Osteoblast (primary cell): ENCODE measurements around the gene SLC36A1. TPM values are rescaled to one million over a fixed set of nuclear protein-coding genes. Genes with fewer than 3 reads are reported as not detected.

Source experiments
- DNase-seq: peaks from one replicate; pipeline ENCODE4 v3.0.0; 2011; ENCODE audit warnings: low spot score, mixed read lengths; ENCODE audit not compliant: insufficient read length; ENCODE audit errors: missing footprints
- H2AFZ ChIP-seq: 2 replicates; pipeline ENCODE4 v1.6.0; 2011; ENCODE audit warnings: mild to moderate bottlenecking, low read length
- H3K27ac ChIP-seq: 2 replicates; pipeline ENCODE4 v1.5.1; 2011; ENCODE audit warnings: mild to moderate bottlenecking, low read depth, low read length, moderate library complexity
- H3K27me3 ChIP-seq: 2 replicates; pipeline ENCODE4 v1.6.0; 2012; ENCODE audit warnings: mild to moderate bottlenecking, control low read depth, inconsistent platforms, low read length, moderate library complexity; ENCODE audit not compliant: insufficient read depth
- H3K36me3 ChIP-seq: 2 replicates; pipeline ENCODE4 v1.5.1; 2011; ENCODE audit warnings: mild to moderate bottlenecking, low read length, control low read depth, moderate library complexity; ENCODE audit not compliant: insufficient read depth
- H3K4me1 ChIP-seq: 2 replicates; pipeline ENCODE4 v1.5.1; 2011; ENCODE audit warnings: mild to moderate bottlenecking, low read length, control low read depth, moderate library complexity; ENCODE audit not compliant: insufficient read depth
- H3K4me2 ChIP-seq: 2 replicates; pipeline ENCODE4 v1.6.0; 2011; ENCODE audit warnings: mild to moderate bottlenecking, low read length; ENCODE audit not compliant: insufficient read depth
- H3K4me3 ChIP-seq: fragments of 200-600 bp; sonication (generic); 3 replicates; pipeline ENCODE4 v1.5.1; 2012; ENCODE audit warnings: mild to moderate bottlenecking, low read length, inconsistent platforms; ENCODE audit not compliant: insufficient read depth
- H3K79me2 ChIP-seq: 2 replicates; pipeline ENCODE4 v1.6.0; 2012; ENCODE audit warnings: mild to moderate bottlenecking, low read length, control low read depth, inconsistent platforms; ENCODE audit not compliant: insufficient read depth
- H3K9me3 ChIP-seq: 2 replicates; pipeline ENCODE4 v1.5.1; 2011; ENCODE audit warnings: low read depth, low read length, control low read depth
- H4K20me1 ChIP-seq: 2 replicates; pipeline ENCODE4 v1.6.0; 2012; ENCODE audit warnings: mild to moderate bottlenecking, low read length, control low read depth; ENCODE audit not compliant: insufficient read depth
- total RNA-seq: library from RNA; depleted of rRNA; stranded (reverse); fragments of >200 nt; gene quantifications from 2 replicates; pipeline ENCODE4 v1.2.3, GENCODE V29; 2012
- TF ChIP-seq, protein P1 (sequence below): IDR thresholded peaks from 2 replicates; pipeline ENCODE4 v1.5.1; 2011; ENCODE audit warnings: mild to moderate bottlenecking, low read depth, low read length, moderate library complexity; ENCODE audit errors: extremely low read depth

Gene SLC36A1
- total RNA-seq, 1 donor = 19.5 TPM

DNA sequence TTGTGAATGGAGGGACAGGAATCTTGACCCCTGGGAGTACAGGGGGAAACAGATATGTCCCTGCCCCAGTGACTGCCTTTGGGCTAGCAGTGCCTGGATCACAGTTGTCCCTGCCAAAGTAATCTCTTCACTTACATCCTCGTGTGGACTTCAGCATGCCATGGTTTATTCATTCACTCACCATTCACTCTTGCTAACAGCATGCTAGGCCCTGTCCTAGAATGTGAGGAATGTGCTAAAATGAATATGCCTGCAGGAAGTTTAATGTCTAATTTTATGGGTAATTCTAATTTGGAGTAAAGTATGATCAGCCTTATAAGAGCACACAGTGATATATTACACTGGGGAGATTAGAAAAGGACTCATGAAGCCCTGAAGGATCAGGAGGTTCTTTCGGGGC lies 80.8 kb downstream of the SLC36A1 start:
- TF ChIP-seq, protein P1, sequence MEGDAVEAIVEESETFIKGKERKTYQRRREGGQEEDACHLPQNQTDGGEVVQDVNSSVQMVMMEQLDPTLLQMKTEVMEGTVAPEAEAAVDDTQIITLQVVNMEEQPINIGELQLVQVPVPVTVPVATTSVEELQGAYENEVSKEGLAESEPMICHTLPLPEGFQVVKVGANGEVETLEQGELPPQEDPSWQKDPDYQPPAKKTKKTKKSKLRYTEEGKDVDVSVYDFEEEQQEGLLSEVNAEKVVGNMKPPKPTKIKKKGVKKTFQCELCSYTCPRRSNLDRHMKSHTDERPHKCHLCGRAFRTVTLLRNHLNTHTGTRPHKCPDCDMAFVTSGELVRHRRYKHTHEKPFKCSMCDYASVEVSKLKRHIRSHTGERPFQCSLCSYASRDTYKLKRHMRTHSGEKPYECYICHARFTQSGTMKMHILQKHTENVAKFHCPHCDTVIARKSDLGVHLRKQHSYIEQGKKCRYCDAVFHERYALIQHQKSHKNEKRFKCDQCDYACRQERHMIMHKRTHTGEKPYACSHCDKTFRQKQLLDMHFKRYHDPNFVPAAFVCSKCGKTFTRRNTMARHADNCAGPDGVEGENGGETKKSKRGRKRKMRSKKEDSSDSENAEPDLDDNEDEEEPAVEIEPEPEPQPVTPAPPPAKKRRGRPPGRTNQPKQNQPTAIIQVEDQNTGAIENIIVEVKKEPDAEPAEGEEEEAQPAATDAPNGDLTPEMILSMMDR = no peak
- Histone ChIP-seq H3K27me3 (no peaks in the 10 kb centered on the region), H4K20me1 (no peaks in the 10 kb centered on the region), H3K4me1 (no peaks in the 10 kb centered on the region), H2AFZ (no peak overlapping the region), H3K9me3 (no peaks in the 10 kb centered on the region), H3K4me3 (no peak overlapping the region), H3K27ac (no peak overlapping the region), H3K4me2 (no peak overlapping the region), H3K36me3 (no peaks in the 10 kb centered on the region), H3K79me2 (no peaks in the 10 kb centered on the region)
- DNase-seq = no peak

GRCh38 chr5:151528996-151529395 lies 81.6 kb downstream of the SLC36A1 start:
- no peaks in the 10 kb centered on the region for H3K79me2 ChIP-seq
- H3K9me3 ChIP-seq = no peaks in the 10 kb centered on the region
- no peaks in the 10 kb centered on the region for H3K36me3 ChIP-seq
- no peaks in the 10 kb centered on the region for H3K27me3 ChIP-seq
- H3K27ac ChIP-seq = no peak overlapping the region
- no peak for DNase-seq
- H3K4me3 ChIP-seq = no peak overlapping the region
- TF ChIP-seq, protein P1 = no peak
- H3K4me1 ChIP-seq = no peaks in the 10 kb centered on the region
- H2AFZ ChIP-seq = no peak overlapping the region
- H3K4me2 ChIP-seq = no peak overlapping the region
- no peaks in the 10 kb centered on the region for H4K20me1 ChIP-seq

GRCh38 chr5:151531581-151531980 lies 84.2 kb downstream of the SLC36A1 start:
- Histone ChIP-seq H3K4me1 (no peaks in the 10 kb centered on the region), H2AFZ (no peak overlapping the region), H3K9me3 (no peaks in the 10 kb centered on the region), H3K4me2 (no peak overlapping the region), H3K27ac (no peak overlapping the region), H3K79me2 (no peaks in the 10 kb centered on the region), H3K36me3 (no peaks in the 10 kb centered on the region), H3K27me3 (no peaks in the 10 kb centered on the region), H3K4me3 (no peak overlapping the region), H4K20me1 (no peaks in the 10 kb centered on the region)
- TF ChIP-seq, protein P1 = no peak
- DNase-seq = no peak

DNA sequence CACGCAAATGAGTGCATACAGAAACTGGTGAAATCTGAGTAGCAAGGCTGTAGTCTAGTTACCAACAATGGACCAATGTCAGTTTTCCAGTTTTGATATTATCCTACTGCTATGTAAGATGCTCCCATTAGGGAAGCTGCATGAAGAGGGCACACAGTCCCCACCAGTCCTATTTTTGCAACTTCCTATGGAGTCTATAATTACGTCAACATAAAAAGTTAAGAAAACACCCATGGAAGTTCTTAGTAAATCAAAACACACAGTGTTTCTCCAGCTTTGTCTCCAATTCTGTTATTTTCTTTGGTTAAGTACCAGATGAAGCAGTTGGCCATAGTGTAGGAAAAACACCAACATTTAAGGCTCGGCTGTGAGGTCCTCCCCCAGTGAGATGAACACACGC lies 85.0 kb downstream of the SLC36A1 start:
- no peak overlapping the region for H3K27ac ChIP-seq
- no peak overlapping the region for H3K4me3 ChIP-seq
- H3K9me3 ChIP-seq = no peaks in the 10 kb centered on the region
- no peaks in the 10 kb centered on the region for H3K27me3 ChIP-seq
- H3K79me2 ChIP-seq = no peaks in the 10 kb centered on the region
- H3K4me1 ChIP-seq = no peaks in the 10 kb centered on the region
- DNase-seq = no peak
- TF ChIP-seq, protein P1 = no peak
- no peak overlapping the region for H2AFZ ChIP-seq
- no peak overlapping the region for H3K4me2 ChIP-seq
- no peaks in the 10 kb centered on the region for H4K20me1 ChIP-seq
- no peaks in the 10 kb centered on the region for H3K36me3 ChIP-seq
